Activated T-helper 2 cell treated with anti-CD3 and anti-CD28 coated beads, Interferon-gamma antibody, Interleukin-2, Interleukin-4, amounts not matched to agents 10 μg/mL and 5 μg/mL and 100 μg/mL, durations not matched to agents 14 hours and 24 hours and 36 hours (primary cell): Measurements from ENCODE around the gene EVL. TPM values are rescaled to one million over a fixed set of nuclear protein-coding genes. Genes with fewer than 3 reads are reported as not detected.
A peak's percentile ranks its signal among the peaks of the same experiment; 100 is the strongest.

Source experiments
- DNase-seq: peaks from one replicate; pipeline ENCODE4 v3.0.0; 2021; ENCODE audit warnings: low spot score
- H3K27ac Mint-ChIP-seq: one replicate; pipeline ENCODE4 v1.8.0; 2021; ENCODE audit warnings: mixed read lengths
- H3K27me3 Mint-ChIP-seq: one replicate; pipeline ENCODE4 v1.8.0; 2021; ENCODE audit warnings: low read depth, mixed read lengths
- H3K36me3 Mint-ChIP-seq: one replicate; pipeline ENCODE4 v1.8.0; 2021; ENCODE audit warnings: low read depth, mixed read lengths
- H3K4me1 Mint-ChIP-seq: one replicate; pipeline ENCODE4 v1.8.0; 2021; ENCODE audit warnings: low read depth, mixed read lengths
- H3K4me3 Mint-ChIP-seq: one replicate; pipeline ENCODE4 v1.8.0; 2021; ENCODE audit warnings: low read depth, mild to moderate bottlenecking, moderate library complexity, mixed read lengths
- H3K9me3 Mint-ChIP-seq: one replicate; pipeline ENCODE4 v1.8.0; 2021; ENCODE audit warnings: mixed read lengths
- intact Hi-C: fragments of 100-400 bp; cut with micrococcal nuclease; formaldehyde crosslinking; loops from one replicate; pipeline ENCODE4 v1.15.1; 2023
- total RNA-seq: library from RNA; stranded (reverse); gene quantifications from 2 replicates; pipeline ENCODE4 v1.2.3, GENCODE V29; 2022

Gene EVL
- total RNA-seq, 1 donor from 2014 or later: 255 TPM

DNA sequence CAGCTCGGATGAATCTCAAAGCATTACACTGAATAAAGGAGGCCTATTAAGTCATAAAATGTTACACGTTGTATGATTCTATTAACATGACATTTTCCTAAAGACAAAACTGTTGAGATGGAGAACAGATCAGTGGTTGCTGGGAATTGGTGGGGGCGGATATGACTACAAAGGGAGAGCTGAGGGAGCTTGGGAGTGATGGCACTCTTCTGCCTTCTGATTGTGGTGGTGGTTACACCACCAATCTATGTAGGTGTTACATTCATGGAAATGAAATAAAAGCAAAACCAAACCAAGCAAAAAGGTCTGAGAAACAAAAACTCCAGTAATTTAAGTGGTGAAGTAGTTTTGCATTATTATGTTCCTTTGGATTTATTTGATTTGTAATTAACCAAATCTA lies 16.4 kb upstream of the EVL start:
- Mint-ChIP-seq H3K27me3 (no peaks in the 10 kb centered on the region), H3K9me3 (no peaks in the 10 kb centered on the region), H3K36me3 (peaks cover 15% of the 10 kb centered on the region), H3K27ac (peak overlapping the region; percentile 18), H3K4me3 (peak overlapping the region; percentile 7), H3K4me1 (peaks cover 33% of the 10 kb centered on the region)
- intact Hi-C loops: loop anchor here (2.0 kb wide), 1 partner anchor 66 kb away; no protein-coding TSS in a partner anchor
- no peak for DNase-seq

DNA sequence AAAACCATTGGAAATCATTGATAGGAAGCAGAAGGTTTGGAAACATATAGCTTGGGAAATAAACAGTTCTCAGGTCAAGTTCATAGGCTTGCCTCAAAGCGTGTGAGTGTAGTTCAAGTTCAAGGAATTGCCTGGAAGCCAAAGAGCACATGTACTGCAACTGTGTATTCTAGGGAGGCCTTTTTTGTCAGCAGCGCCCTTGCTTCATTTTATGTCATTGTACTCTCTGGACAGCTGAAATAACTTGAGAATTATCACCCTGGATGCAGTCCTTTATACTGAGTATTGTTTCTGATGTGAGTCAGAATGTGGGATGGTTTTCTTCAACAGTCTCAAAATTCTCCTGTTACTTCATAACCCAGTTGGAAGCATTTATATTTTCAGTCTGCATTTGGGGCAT lies 16.0 kb upstream of the EVL start:
- no peak for DNase-seq
- intact Hi-C loops: loop anchor here (2.0 kb wide), 1 partner anchor 66 kb away; no protein-coding TSS in a partner anchor
- Mint-ChIP-seq H3K4me3 (no peak overlapping the region), H3K36me3 (peaks cover 15% of the 10 kb centered on the region), H3K9me3 (no peaks in the 10 kb centered on the region), H3K27me3 (no peaks in the 10 kb centered on the region), H3K4me1 (peaks cover 33% of the 10 kb centered on the region), H3K27ac (peak overlapping the region; percentile 18)

- H3K27me3 Mint-ChIP-seq: no peaks in the 10 kb centered on the region
- peaks cover 44% of the 10 kb centered on the region for H3K4me1 Mint-ChIP-seq
- H3K27ac Mint-ChIP-seq: no peak overlapping the region
- no peak for DNase-seq
- no peak overlapping the region for H3K4me3 Mint-ChIP-seq
- peaks cover 18% of the 10 kb centered on the region for H3K36me3 Mint-ChIP-seq
- intact Hi-C loops: no loop called here
- no peaks in the 10 kb centered on the region for H3K9me3 Mint-ChIP-seq
Observed at GRCh38 chr14:100051103-100051502, 14.1 kb upstream of the EVL start.

DNA sequence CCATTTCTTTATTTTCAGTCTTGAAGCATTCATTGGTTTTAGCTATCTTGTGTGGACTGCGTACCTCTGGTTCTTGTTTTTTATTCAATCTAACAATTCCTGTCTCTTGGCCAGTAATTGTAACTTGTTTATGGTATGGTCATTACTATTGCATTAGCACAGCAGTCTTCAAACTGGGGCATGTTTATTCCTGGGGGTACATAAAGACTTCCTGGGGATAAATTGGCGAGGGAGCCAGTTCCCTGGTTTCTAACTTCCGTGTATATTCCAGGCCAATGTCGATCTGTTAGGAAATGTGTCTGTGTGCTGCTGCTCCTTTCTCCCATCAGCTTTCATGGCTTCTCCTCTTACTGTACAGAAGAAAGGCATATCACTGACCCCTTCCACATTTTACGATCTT lies 13.7 kb upstream of the EVL start:
- intact Hi-C loops: no loop called here
- Mint-ChIP-seq H3K36me3 (peaks cover 18% of the 10 kb centered on the region), H3K4me1 (peaks cover 47% of the 10 kb centered on the region), H3K27ac (no peak overlapping the region), H3K27me3 (no peaks in the 10 kb centered on the region), H3K9me3 (no peaks in the 10 kb centered on the region), H3K4me3 (no peak overlapping the region)
- no peak for DNase-seq

GRCh38 chr14:100052819-100053218 lies 12.4 kb upstream of the EVL start:
- no peak overlapping the region for H3K27ac Mint-ChIP-seq
- peaks cover 56% of the 10 kb centered on the region for H3K4me1 Mint-ChIP-seq
- intact Hi-C loops: no loop called here
- H3K27me3 Mint-ChIP-seq: no peaks in the 10 kb centered on the region
- no peak for DNase-seq
- H3K4me3 Mint-ChIP-seq: no peak overlapping the region
- H3K36me3 Mint-ChIP-seq: peaks cover 14% of the 10 kb centered on the region
- no peaks in the 10 kb centered on the region for H3K9me3 Mint-ChIP-seq

GRCh38 chr14:100054316-100055075 lies 10.7 kb upstream of the EVL start:
- Mint-ChIP-seq H3K27me3 (no peaks in the 10 kb centered on the region), H3K4me1 (peaks cover 56% of the 10 kb centered on the region), H3K36me3 (peaks cover 17% of the 10 kb centered on the region), H3K4me3 (no peak overlapping the region), H3K27ac (peak overlapping the region; percentile 21), H3K9me3 (no peaks in the 10 kb centered on the region)
- no peak for DNase-seq
- intact Hi-C loops: no loop called here

DNA sequence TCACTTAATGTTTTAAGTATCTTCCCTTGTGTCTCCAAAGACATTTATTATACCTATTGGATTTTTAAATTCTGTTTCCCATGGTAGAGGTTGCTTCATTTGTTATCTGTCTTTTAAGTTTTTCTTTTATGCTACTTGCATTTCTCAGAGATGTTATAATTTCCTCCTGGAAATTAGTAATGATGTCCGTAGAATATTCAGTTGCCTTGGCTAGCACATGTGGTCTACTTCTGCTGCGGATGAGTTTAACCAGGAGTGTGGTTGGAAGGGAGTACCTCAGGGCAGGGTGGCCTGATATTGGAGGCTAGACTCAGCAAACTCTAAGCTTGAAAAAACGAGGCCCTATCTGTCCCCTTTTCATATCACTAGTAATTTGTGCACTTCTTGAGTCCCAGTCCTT lies 8.8 kb upstream of the EVL start:
- DNase-seq: no peak
- no peak overlapping the region for H3K4me3 Mint-ChIP-seq
- H3K4me1 Mint-ChIP-seq: peaks cover 63% of the 10 kb centered on the region
- H3K9me3 Mint-ChIP-seq: no peaks in the 10 kb centered on the region
- H3K36me3 Mint-ChIP-seq: peaks cover 10% of the 10 kb centered on the region
- intact Hi-C loops: no loop called here
- no peak overlapping the region for H3K27ac Mint-ChIP-seq
- no peaks in the 10 kb centered on the region for H3K27me3 Mint-ChIP-seq

DNA sequence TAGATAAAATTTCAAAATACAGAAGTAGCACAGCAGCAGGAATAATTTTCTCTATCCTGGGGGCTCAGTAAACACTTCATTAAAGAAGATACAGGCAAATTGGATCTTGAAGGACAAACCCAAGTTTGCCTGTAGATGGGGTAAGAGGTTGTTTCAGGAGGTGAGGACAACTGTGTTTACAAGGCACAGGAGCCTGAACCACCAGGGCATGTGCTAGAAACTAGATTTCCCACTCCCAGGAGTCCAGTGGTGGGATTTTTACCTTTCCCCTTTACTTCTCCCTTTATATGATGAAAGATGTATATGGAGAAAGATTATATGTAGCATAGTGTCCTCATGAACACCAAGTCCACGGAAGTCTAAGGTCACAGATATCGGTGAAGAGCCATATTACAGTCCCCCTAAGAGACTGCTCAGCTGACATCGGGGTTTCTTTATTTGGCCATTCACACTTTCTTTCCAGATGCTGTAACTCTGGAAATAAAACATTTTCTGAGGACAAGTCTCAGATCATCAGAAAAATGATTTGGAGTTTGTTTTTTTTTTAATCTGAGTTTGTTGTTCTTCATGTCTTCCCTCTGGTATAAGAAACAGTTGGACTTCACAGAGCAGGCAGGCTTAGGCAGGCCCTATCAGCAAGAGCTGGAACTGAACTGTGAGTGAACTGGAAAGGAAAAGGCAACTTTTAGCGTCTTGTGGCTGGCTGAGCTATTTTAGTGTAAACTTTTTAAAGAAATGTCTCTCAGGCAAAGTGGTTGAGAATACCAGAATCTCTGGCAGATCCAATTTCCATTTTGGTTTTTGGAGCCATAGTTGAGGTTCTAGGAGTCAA lies 8.0 kb upstream of the EVL start:
- Mint-ChIP-seq H3K27ac (peak overlapping the region; percentile 73), H3K9me3 (no peaks in the 10 kb centered on the region), H3K4me3 (peak overlapping the region; percentile 19), H3K27me3 (no peaks in the 10 kb centered on the region), H3K36me3 (peaks cover 6% of the 10 kb centered on the region), H3K4me1 (peaks cover 67% of the 10 kb centered on the region)
- DNase-seq: no peak
- intact Hi-C loops: loop anchor here (1.0 kb wide), 1 partner anchor 51 kb away; no protein-coding TSS in a partner anchor

GRCh38 chr14:100058777-100059437 lies 6.3 kb upstream of the EVL start:
- intact Hi-C loops: loop anchor here (1.0 kb wide), 1 partner anchor 9 kb away; no protein-coding TSS in a partner anchor
- no peak for DNase-seq
- Mint-ChIP-seq H3K4me1 (peaks cover 81% of the 10 kb centered on the region), H3K9me3 (no peaks in the 10 kb centered on the region), H3K27me3 (no peaks in the 10 kb centered on the region), H3K4me3 (peak overlapping the region; percentile 70), H3K27ac (peak overlapping the region; percentile 92), H3K36me3 (peaks cover 6% of the 10 kb centered on the region)

DNA sequence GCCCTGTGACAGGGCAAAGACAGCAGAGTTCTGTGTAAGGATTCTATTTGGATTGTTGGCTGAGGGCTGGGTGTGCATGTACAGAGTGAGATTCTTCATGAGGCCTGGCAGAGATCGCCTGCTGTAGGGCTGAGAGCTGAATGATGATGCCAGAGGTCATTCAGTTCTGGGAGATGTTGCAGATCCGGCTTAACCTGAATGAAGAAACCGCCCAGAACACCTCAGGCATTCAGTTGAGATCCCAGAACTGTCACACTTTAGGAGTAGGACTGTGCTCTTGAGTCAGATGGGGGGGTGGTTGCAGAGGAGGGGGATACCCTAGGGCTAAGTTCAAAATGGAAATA lies 5.8 kb upstream of the EVL start:
- H3K36me3 Mint-ChIP-seq: peaks cover 6% of the 10 kb centered on the region
- no peaks in the 10 kb centered on the region for H3K27me3 Mint-ChIP-seq
- H3K4me3 Mint-ChIP-seq: peak overlapping the region; percentile 70
- no peak for DNase-seq
- intact Hi-C loops: loop anchor here (1.0 kb wide), 1 partner anchor 9 kb away; no protein-coding TSS in a partner anchor
- peak overlapping the region; percentile 92 for H3K27ac Mint-ChIP-seq
- H3K4me1 Mint-ChIP-seq: peaks cover 83% of the 10 kb centered on the region
- no peaks in the 10 kb centered on the region for H3K9me3 Mint-ChIP-seq

DNA sequence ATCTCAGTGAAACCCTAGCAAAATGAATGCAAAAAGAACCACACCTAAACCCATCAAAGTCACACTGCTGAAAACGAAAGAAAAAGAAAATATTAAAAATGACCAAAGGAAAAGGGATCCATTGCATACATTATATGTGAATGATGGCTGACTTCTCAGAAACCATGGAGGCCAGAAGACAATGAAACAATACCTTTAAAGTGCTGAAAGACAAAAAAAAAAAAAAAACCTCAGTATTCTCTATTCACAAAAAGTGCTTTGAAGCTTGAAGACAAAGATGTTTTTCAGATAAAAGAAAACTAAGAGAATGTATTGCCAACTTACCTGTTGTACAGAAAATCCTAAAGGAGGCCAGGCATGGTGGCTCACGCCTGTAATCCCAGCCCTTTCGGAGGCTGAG lies 4.5 kb upstream of the EVL start:
- H3K36me3 Mint-ChIP-seq: peaks cover 3% of the 10 kb centered on the region
- intact Hi-C loops: loop anchor here (10.0 kb wide), 2 partner anchors 576 to 826 kb away; partner anchors contain the start of genes CCNK and SETD3
- no peak for DNase-seq
- H3K9me3 Mint-ChIP-seq: no peaks in the 10 kb centered on the region
- H3K27ac Mint-ChIP-seq: peak overlapping the region; percentile 92
- H3K4me3 Mint-ChIP-seq: peak overlapping the region; percentile 70
- H3K4me1 Mint-ChIP-seq: peaks cover 80% of the 10 kb centered on the region
- no peaks in the 10 kb centered on the region for H3K27me3 Mint-ChIP-seq

- H3K36me3 Mint-ChIP-seq: peaks cover 17% of the 10 kb centered on the region
- no peak for DNase-seq
- H3K4me1 Mint-ChIP-seq: peaks cover 81% of the 10 kb centered on the region
- H3K4me3 Mint-ChIP-seq: peak overlapping the region; percentile 71
- intact Hi-C loops: loop anchor here (10.0 kb wide), 2 partner anchors 578 to 828 kb away; partner anchors contain the start of genes CCNK and SETD3
- H3K9me3 Mint-ChIP-seq: no peaks in the 10 kb centered on the region
- H3K27me3 Mint-ChIP-seq: no peaks in the 10 kb centered on the region
- peak overlapping the region; percentile 99 for H3K27ac Mint-ChIP-seq
Observed at GRCh38 chr14:100062590-100062989, 2.6 kb upstream of the EVL start.
